Central memory CD8-positive, alpha-beta T cell (primary cell): Measurements from ENCODE around the gene ZDHHC7.

ENCODE experiments used
- ATAC-seq: fragments of 150-1000 bp; cut with Tn5 transposase; replicated peaks from 2 replicates; pipeline ENCODE4 v1.10.0; 2022; ENCODE audit warnings: mild to moderate bottlenecking, moderate FRiP score, moderate number of reproducible peaks; ENCODE audit not compliant: poor library complexity, severe bottlenecking; ENCODE audit errors: extremely low read depth
- DNase-seq, 2 donors: peaks; one replicate each; pipeline ENCODE4 v3.0.0; 2021; ENCODE audit warnings: low spot score in 2 of 2
- H3K27ac Mint-ChIP-seq: one replicate; pipeline ENCODE4 v1.8.0; 2022; ENCODE audit warnings: low read depth, mild to moderate bottlenecking, moderate library complexity, mixed read lengths
- H3K27me3 Mint-ChIP-seq: one replicate; pipeline ENCODE4 v1.8.0; 2022; ENCODE audit warnings: mixed read lengths
- H3K36me3 Mint-ChIP-seq: one replicate; pipeline ENCODE4 v1.8.0; 2022; ENCODE audit warnings: mild to moderate bottlenecking, moderate library complexity, mixed read lengths; ENCODE audit not compliant: insufficient read depth
- H3K4me1 Mint-ChIP-seq: one replicate; pipeline ENCODE4 v1.8.0; 2022; ENCODE audit warnings: mixed read lengths
- H3K4me3 Mint-ChIP-seq: one replicate; pipeline ENCODE4 v1.8.0; 2022; ENCODE audit warnings: mild to moderate bottlenecking, moderate library complexity, mixed read lengths
- H3K9me3 Mint-ChIP-seq: one replicate; pipeline ENCODE4 v1.8.0; 2022; ENCODE audit warnings: mixed read lengths

The ZDHHC7 gene

DNA sequence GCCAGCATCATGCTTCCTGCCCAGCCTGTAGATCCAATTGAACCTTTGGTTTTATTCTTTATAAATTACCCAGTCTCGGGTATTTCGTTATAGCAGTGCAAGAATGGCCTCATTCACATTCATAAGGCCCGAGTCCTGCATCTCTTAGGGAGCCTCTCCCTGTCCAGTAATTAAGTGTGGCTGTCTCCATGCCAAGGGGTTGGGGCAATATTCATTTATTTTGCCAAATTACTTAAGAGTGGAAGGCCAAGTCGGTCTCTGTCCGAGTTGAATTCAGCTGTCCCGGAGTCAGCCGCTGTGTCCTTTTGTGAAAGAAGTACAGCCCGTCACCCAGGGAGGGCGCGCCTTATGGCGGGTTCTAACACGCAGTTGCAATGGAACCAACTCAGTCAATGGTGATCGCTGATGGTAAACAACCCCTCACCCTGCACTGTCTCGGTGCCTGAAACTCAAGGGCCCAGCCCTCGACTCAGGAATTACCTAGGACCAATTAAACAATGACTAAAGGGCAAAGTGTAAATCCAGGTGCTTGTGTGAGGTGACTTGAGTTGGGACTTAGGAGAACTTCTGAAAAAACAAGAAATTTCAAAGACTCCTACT is 38.5 kb upstream of the ZDHHC7 start:
- Mint-ChIP-seq H3K4me3 (no peak overlapping the region), H3K27ac (no peak overlapping the region), H3K4me1 (peaks cover 10% of the 10 kb centered on the region), H3K9me3 (no peaks in the 10 kb centered on the region), H3K36me3 (peaks cover 3% of the 10 kb centered on the region), H3K27me3 (no peaks in the 10 kb centered on the region)
- DNase-seq (no peak), ATAC-seq (no peak)

- Mint-ChIP-seq H3K27ac (no peak overlapping the region), H3K36me3 (peaks cover 3% of the 10 kb centered on the region), H3K27me3 (no peaks in the 10 kb centered on the region), H3K4me1 (peaks cover 10% of the 10 kb centered on the region), H3K4me3 (no peak overlapping the region), H3K9me3 (no peaks in the 10 kb centered on the region)
- DNase-seq (no peak), ATAC-seq (no peak)
Measured at GRCh38 chr16:85048921-85049562, 37.7 kb upstream of the ZDHHC7 start.

GRCh38 chr16:85047867-85048455 is 36.6 kb upstream of the ZDHHC7 start:
- no peaks in the 10 kb centered on the region for H3K27me3 Mint-ChIP-seq
- H3K27ac Mint-ChIP-seq, result no peak overlapping the region
- peaks cover 10% of the 10 kb centered on the region for H3K4me1 Mint-ChIP-seq
- no peaks in the 10 kb centered on the region for H3K9me3 Mint-ChIP-seq
- peaks cover 3% of the 10 kb centered on the region for H3K36me3 Mint-ChIP-seq
- DNase-seq, result no peak
- no peak for ATAC-seq
- no peak overlapping the region for H3K4me3 Mint-ChIP-seq

- DNase-seq, result no peak
- ATAC-seq, result no peak
- Mint-ChIP-seq H3K9me3 (no peaks in the 10 kb centered on the region), H3K27me3 (no peaks in the 10 kb centered on the region), H3K27ac (no peak overlapping the region), H3K4me3 (no peak overlapping the region), H3K36me3 (peaks cover 3% of the 10 kb centered on the region), H3K4me1 (peaks cover 10% of the 10 kb centered on the region)
Measured at GRCh38 chr16:85046931-85047866, 35.9 kb upstream of the ZDHHC7 start.

GRCh38 chr16:85046472-85046916 is 35.2 kb upstream of the ZDHHC7 start:
- Mint-ChIP-seq H3K27ac (no peak overlapping the region), H3K4me3 (no peak overlapping the region), H3K36me3 (peaks cover 3% of the 10 kb centered on the region), H3K27me3 (no peaks in the 10 kb centered on the region), H3K4me1 (peaks cover 10% of the 10 kb centered on the region), H3K9me3 (no peaks in the 10 kb centered on the region)
- no peak for ATAC-seq
- DNase-seq, result no peak

GRCh38 chr16:85045641-85046471 is 34.5 kb upstream of the ZDHHC7 start:
- no peaks in the 10 kb centered on the region for H3K9me3 Mint-ChIP-seq
- no peak overlapping the region for H3K27ac Mint-ChIP-seq
- DNase-seq (no peak), ATAC-seq (no peak)
- H3K36me3 Mint-ChIP-seq, result peaks cover 3% of the 10 kb centered on the region
- peaks cover 10% of the 10 kb centered on the region for H3K4me1 Mint-ChIP-seq
- H3K27me3 Mint-ChIP-seq, result no peaks in the 10 kb centered on the region
- H3K4me3 Mint-ChIP-seq, result no peak overlapping the region

GRCh38 chr16:85045077-85045476 is 33.7 kb upstream of the ZDHHC7 start:
- H3K36me3 Mint-ChIP-seq, result peaks cover 3% of the 10 kb centered on the region
- no peaks in the 10 kb centered on the region for H3K9me3 Mint-ChIP-seq
- H3K4me3 Mint-ChIP-seq, result no peak overlapping the region
- no peak overlapping the region for H3K27ac Mint-ChIP-seq
- ATAC-seq (no peak), DNase-seq (no peak)
- H3K4me1 Mint-ChIP-seq, result peaks cover 10% of the 10 kb centered on the region
- H3K27me3 Mint-ChIP-seq, result no peaks in the 10 kb centered on the region

DNA sequence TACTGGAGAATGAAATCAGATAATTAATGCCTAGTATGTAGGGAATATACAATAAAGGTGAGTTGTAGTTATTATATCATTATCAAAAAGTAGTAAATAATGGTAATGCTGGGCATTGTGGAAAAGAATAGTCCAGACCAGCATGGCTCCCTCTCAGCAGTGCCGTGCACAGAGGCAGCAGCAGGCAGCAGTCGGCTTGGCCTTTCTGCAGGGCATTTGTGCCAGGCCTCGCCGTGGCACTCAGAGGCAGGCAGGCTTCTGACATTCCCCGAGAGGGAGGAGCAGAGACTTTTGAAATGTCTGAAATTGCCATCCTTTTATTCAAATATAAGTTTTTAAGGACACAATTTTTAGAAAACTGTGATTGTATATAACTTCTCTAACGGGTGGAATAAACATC is 31.3 kb upstream of the ZDHHC7 start:
- DNase-seq, result no peak
- H3K36me3 Mint-ChIP-seq, result peaks cover 3% of the 10 kb centered on the region
- H3K4me1 Mint-ChIP-seq, result no peaks in the 10 kb centered on the region
- no peak overlapping the region for H3K4me3 Mint-ChIP-seq
- no peaks in the 10 kb centered on the region for H3K9me3 Mint-ChIP-seq
- ATAC-seq, result no peak
- no peak overlapping the region for H3K27ac Mint-ChIP-seq
- H3K27me3 Mint-ChIP-seq, result no peaks in the 10 kb centered on the region

- no peak for ATAC-seq
- no peaks in the 10 kb centered on the region for H3K9me3 Mint-ChIP-seq
- no peaks in the 10 kb centered on the region for H3K27me3 Mint-ChIP-seq
- H3K36me3 Mint-ChIP-seq, result peaks cover 2% of the 10 kb centered on the region
- H3K4me3 Mint-ChIP-seq, result no peak overlapping the region
- H3K4me1 Mint-ChIP-seq, result no peaks in the 10 kb centered on the region
- DNase-seq, result no peak
- no peak overlapping the region for H3K27ac Mint-ChIP-seq
Measured at GRCh38 chr16:85042167-85042526, 30.8 kb upstream of the ZDHHC7 start.

DNA sequence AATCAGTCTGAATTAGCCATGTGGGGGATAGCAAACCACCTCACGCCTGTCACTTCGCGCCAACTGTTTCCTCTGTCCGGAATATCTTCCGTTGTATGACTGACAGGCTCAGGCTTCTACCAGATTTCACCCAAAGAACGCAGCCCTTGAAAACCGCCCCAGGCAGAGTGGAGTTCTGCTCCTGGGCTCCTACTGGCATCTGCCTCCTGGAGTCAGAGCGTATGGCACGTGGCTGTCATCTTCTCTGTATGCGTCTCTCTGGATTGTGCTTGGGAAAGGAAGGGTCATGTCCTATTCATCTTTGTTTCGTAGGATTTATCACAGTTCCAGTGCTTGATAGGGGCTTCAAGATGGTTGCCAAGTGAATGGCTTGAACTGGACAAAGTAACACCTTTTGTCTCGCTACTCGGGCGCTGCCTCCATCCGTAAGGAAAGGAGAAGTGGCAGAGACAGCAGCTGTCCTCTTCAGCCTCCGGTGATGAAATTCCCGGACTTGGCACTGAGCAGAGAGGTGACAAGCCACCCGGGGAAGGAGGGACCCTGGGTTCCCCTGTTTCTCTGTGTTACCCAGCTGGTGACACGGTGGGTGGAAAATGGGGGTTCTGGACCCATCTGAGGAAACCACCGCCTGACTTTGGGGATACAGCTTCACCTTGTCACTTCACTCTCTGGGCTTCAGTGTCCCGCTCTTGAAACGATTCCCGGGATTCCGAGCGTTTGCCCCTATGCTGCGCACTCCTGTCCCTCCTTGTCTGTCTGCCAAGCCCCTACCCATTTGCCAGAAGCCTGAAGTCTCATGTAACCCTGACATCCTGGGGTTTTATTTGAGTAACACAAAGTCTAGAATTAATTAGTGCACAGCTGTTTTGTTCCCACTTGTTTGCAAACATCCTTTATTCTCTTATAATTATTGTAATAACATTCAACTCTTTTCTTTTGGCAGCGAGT is 30.2 kb upstream of the ZDHHC7 start:
- Mint-ChIP-seq H3K27ac (no peak overlapping the region), H3K36me3 (peaks cover 3% of the 10 kb centered on the region), H3K4me3 (no peak overlapping the region), H3K4me1 (no peaks in the 10 kb centered on the region), H3K9me3 (no peaks in the 10 kb centered on the region), H3K27me3 (no peaks in the 10 kb centered on the region)
- no peak for ATAC-seq
- no peak for DNase-seq

DNA sequence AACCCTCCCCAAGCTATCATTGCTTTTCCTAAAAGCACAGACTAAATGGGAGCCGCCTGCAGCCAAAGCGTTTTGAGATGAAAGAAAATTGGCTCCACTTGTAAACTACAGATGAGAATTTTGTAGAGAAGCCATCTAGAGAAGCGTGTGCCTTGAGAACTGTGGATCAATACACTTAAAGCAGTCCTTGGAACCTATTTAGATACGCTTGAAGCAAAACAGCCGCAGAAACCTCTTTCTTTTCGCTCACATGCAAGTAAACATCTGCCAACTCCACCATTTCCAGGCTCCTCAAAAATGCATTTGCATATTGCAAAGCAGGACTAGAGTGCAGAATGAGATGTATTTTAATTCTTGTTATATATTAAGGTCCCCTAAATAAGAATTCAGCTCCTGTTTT is 29.4 kb upstream of the ZDHHC7 start:
- H3K27ac Mint-ChIP-seq, result no peak overlapping the region
- no peaks in the 10 kb centered on the region for H3K4me1 Mint-ChIP-seq
- peaks cover 3% of the 10 kb centered on the region for H3K36me3 Mint-ChIP-seq

More for the DNA sequence above, 29.4 kb upstream of the ZDHHC7 start:
- Mint-ChIP-seq H3K9me3 (no peaks in the 10 kb centered on the region), H3K4me3 (no peak overlapping the region), H3K27me3 (no peaks in the 10 kb centered on the region)
- ATAC-seq, result no peak
- DNase-seq, result no peak
